Inflammatory macrophage (primary cell): ENCODE measurements around the gene SLC22A15.
"Not testable (repeated sequence)": the region's sequence is repeated elsewhere in the genome, so short reads cannot be mapped to it uniquely, and the experiment has no call there.

ENCODE experiments used
- DNase-seq, 2 donors: peaks; one replicate each; pipeline ENCODE4 v3.0.0-alpha.2; 2020 to 2022

The SLC22A15 gene

GRCh38 chr1:116033322-116033721 lies 57.0 kb downstream of the SLC22A15 start:
- no peak for DNase-seq

GRCh38 chr1:116036255-116036654 lies 59.9 kb downstream of the SLC22A15 start:
- no peak for DNase-seq

- DNase-seq = no peak
These were observed 62.4 kb downstream of the SLC22A15 start for GRCh38 chr1:116038679-116039078.

- DNase-seq = no peak
These were observed 67.8 kb downstream of the SLC22A15 start for GRCh38 chr1:116044071-116044470.

- not testable (repeated sequence) for DNase-seq
These were observed 70.6 kb downstream of the SLC22A15 start for GRCh38 chr1:116046933-116047332.

- not testable (repeated sequence) for DNase-seq
These were observed 75.6 kb downstream of the SLC22A15 start for GRCh38 chr1:116051896-116052295.

GRCh38 chr1:116062201-116062600 lies 85.9 kb downstream of the SLC22A15 start:
- no peak for DNase-seq

- no peak for DNase-seq
These were observed 88.3 kb downstream of the SLC22A15 start for GRCh38 chr1:116064616-116065015.

GRCh38 chr1:116066868-116067565 lies 90.7 kb downstream of the SLC22A15 start:
- no peak for DNase-seq

GRCh38 chr1:116067566-116067890 lies 91.2 kb downstream of the SLC22A15 start:
- DNase-seq = no peak

- DNase-seq = no peak
These were observed 99.3 kb downstream of the SLC22A15 start for GRCh38 chr1:116075575-116075974.

GRCh38 chr1:116075990-116076389 lies 99.7 kb downstream of the SLC22A15 start:
- no peak for DNase-seq

GRCh38 chr1:116076831-116077230 lies 100.5 kb downstream of the SLC22A15 start:
- DNase-seq = no peak

- DNase-seq = no peak
These were observed 102.4 kb downstream of the SLC22A15 start for GRCh38 chr1:116078699-116079223.

GRCh38 chr1:116087628-116088027 lies 111.3 kb downstream of the SLC22A15 start:
- no peak for DNase-seq

GRCh38 chr1:116089870-116090269 lies 113.6 kb downstream of the SLC22A15 start:
- DNase-seq = no peak

GRCh38 chr1:116091083-116091482 lies 114.8 kb downstream of the SLC22A15 start:
- no peak for DNase-seq

GRCh38 chr1:116092752-116093489 lies 116.6 kb downstream of the SLC22A15 start:
- peak in 1 of 2 donors; percentile 10 for DNase-seq

GRCh38 chr1:116095027-116095426 lies 118.7 kb downstream of the SLC22A15 start:
- no peak for DNase-seq

- no peak for DNase-seq
These were observed 119.8 kb downstream of the SLC22A15 start for GRCh38 chr1:116096013-116096618.

GRCh38 chr1:116097626-116098025 lies 121.3 kb downstream of the SLC22A15 start:
- DNase-seq = no peak

- no peak for DNase-seq
These were observed 123.1 kb downstream of the SLC22A15 start for GRCh38 chr1:116099379-116099778.

- no peak for DNase-seq
These were observed 123.6 kb downstream of the SLC22A15 start for GRCh38 chr1:116099919-116100318.

- no peak for DNase-seq
These were observed 128.4 kb downstream of the SLC22A15 start for GRCh38 chr1:116104667-116105066.
